ENCODE data around the gene HYI. TPM values are rescaled to one million over a fixed set of nuclear protein-coding genes. Genes with fewer than 3 reads are reported as not detected.

HYI gene
- total RNA-seq, 2 experiments from 2014 or later, result 4.8 to 5.0 TPM

DNA sequence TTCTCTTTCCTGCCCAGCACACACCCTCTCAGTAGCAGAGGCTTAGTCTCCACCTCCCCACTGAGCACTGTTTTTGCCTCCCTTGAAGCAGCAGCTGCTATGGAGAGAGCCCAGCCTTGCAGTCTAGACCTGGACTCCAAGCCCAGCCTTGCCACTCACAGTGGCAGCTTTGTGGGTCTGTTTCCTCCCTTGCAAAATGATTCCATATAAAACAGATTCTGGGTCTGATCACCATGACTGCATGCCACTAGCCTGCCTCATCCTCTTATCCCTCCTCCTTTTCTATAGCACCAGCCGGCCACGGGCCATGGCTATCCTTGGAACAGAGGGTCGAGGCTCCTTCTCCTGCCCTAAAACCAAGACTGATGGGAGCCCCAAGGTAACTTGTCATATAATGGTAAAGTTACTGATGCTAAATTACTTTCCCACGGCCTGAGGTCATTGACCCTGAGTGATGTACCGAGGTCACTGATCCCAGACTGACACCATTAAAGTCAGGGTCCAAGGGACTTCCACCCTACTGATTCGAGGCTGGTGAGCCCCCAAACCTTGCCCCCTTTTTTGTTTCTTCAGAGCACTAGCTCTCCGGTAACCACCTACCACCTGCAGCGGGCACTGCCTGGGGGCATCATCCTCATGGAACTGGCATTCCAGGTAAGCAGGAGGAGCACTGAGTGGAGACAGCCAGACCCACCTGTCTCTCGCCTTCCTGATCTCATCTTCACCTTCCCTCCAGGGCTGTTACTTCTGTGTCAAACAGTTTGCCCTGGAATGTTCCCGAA is 7.9 kb downstream of the HYI start:
- ChIA-PET POLR2A (no interaction called here), CTCF (no interaction called here)

DNA sequence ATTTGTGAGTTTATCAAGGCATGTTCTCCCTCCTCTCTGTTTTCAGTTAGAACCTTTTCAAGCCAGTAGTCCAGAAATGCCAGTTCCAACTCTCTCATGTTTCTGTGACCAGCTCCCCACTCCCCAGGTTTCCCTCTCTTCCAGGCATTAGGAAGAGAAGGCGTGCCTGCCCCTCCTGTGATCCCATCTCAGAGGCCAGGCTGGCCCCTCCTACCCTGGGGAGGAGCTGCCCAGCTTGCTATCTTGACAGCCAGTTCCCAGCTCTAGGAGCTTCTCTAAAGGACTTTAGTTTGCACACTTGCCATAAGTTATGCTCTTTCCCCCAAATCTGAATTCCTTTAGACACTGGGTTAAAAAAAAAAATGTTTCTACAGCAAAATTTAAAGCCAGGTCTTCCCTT is 8.9 kb downstream of the HYI start:
- CTCF ChIA-PET, result interaction anchor here (1.1 kb wide), 1 partner anchor 9 kb away, joined by 3 read pairs; the partner anchor contains the start of gene HYI
- POLR2A ChIA-PET, result no interaction called here

DNA sequence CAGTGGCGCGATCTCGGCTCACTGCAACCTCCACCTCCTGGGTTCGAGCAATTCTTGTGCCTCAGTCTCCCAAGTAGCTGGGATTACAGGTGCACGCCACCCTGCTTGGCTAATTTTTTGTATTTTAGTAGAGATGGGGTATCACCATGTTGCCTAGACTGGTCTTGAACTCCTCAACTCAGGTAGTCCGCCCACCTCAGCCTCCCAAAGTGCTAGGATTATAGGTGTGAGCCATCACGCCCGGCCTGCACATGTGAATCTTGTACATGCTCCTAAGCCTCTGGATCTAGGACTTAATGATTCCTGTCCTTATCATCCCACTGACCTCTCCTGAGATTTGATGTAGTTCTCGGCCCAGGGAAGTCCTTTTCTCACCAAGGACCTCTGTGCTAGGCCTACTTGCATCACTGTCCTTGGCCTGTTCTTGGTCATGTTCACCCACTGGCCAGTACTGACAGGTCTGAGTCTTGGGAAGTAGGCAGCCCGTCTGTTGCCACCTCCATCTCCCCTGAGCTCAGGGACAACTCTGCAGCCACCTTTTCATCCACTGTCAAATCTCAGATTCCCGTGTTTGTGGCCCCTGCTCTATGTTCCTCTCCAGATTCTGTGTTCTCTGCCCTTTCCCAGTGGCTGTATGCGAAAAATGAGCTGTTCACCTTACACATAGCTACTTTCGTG is 9.4 kb downstream of the HYI start:
- POLR2A ChIA-PET, result no interaction called here
- CTCF ChIA-PET, result interaction anchor here (1.1 kb wide), 1 partner anchor 10 kb away, joined by 3 read pairs; the partner anchor contains the start of gene HYI

DNA sequence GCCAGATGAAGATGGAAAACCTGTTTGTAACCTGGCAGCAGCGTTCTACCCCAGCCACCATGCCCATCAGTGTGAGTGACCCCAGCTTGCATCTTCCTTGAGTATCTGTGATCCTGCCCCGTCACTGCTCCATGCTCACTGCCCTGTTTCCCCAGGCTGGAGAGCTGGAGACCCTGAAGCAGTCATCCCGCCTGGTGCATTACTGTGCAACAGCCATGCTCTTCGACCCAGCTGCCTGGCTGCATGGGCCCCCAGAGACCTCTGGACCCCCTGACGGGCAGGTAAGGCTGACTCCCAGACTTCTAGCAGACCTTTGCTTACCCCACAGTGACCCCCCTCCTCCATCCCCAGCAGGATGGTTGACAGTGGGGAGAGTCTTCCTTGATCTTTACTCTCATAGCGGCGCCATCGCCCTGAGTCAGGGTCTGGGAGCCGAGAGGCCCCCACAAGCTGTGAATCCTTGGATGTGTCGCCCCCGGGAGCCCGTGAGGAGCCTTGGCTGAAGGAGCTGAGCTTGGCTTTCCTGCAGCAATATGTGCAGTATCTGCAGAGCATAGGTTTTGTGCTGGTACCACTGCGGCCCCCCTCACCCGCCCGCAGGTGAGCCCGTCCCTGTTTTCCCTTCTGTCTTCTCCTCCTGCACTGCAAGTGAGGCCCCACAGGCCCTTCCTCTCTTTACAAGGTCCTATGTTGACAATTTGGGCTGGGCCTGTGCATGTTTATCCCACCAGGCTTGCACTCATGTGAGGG is 10.4 kb downstream of the HYI start:
- POLR2A ChIA-PET, result no interaction called here
- CTCF ChIA-PET, result no interaction called here

DNA sequence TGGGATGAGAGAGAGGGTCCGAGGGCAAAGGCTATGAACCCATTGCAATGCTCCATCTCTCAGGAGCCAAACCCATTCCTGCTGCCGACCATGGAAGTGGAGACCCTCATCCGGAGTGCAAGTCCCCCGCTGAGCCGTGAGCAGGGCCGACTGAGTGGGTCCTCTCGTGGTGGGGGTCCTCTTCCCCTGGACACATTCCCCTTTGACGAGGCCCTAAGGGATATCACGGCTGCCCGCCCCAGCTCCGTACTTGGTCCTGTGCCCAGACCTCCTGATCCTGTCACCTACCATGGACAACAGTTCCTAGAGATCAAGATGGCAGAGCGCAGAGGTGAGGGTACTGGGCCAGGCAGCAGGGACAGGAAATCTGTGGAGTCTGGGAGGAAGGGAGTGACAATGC is 11.0 kb downstream of the HYI start:
- POLR2A ChIA-PET, result no interaction called here

DNA sequence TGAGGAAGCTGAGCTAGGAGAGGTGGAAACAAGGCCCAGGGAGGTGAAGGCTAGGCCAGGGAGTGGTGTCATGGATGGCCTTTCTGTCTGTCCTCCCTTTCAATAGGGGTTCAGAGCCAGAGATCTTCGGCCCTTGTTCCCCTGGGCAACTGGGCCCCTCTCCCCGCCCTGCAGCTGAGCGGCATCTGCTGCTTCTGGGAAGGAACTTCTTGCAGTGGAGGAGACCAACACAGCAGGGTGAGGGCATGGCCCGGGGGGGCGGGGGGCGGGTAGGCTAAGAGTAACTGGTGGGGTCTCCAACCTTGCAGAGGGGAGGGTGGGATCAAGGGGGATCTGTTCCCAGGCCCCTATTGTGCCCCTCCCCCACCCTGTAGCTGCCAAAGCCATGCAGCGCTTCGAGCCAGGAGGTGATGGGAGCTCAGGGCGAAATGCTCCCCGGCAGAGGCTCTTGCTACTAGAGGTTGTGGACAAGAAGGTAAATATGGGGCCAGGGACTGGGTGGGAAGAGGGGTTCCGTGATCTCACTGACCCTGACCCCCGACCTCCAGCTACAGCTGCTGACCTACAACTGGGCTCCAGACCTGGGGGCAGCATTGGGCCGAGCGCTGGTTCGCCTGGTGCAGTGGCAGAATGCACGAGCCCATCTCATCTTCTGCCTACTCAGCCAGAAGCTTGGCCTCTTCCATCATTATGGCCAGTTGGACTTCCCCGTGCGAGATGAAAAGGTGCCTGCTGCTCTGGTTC is 11.7 kb downstream of the HYI start:
- ChIA-PET POLR2A (no interaction called here), CTCF (no interaction called here)

More for the DNA sequence above, 11.0 kb downstream of the HYI start:
- CTCF ChIA-PET, result no interaction called here

DNA sequence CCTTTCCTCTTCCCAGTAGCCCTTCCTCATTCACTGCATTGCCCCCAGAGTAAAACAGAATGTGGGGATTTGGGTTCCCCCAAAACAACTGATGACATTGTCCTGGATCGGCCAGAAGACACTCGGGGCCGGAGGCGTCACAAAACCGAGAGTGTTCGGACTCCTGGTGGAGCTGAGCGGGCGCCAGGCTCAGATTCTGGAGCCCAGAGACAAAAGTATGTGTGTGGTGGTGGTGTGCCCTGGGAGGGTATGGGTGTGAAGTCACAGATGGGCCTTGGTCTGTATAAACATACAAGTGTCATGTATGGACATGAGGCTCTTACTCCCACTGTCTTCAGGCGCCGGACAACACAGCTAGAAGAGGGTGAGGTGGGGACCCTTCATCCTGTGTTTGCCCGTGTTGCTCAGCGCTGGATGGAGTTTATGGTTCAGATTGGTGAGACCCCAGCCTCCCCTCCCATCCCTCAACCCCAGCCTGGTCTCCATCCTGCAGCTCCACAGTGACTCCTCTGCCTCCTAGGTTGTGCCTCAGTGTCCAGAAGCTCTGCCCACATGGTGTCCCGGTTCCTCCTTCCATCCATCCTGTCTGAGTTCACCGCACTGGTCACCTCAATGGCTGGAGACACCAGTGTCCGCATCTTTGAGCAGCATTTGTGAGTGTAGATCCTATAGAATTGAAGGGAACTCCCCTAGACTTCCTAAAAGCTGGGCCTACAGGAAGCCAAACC is 12.4 kb downstream of the HYI start:
- POLR2A ChIA-PET, result no interaction called here
- CTCF ChIA-PET, result no interaction called here

DNA sequence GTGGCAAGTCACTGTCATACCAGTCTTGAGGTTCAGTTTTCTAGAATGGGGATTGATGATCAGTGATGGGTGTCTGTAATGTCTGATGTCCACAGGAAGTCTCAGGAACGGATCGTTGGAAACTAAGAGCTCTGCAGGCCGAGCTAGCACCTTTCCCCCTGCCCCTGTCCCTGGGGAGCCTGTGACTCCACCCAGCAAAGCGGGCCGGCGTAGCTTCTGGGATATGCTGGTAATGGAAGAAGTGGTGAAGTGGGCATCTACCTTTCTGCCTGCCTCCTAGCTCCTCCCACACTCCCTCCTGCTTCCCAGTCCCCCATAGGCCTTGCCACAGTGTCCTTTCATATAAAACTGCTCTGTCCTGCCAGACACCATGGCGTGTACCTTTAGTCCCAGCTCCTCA is 13.4 kb downstream of the HYI start:
- ChIA-PET POLR2A (no interaction called here), CTCF (no interaction called here)

DNA sequence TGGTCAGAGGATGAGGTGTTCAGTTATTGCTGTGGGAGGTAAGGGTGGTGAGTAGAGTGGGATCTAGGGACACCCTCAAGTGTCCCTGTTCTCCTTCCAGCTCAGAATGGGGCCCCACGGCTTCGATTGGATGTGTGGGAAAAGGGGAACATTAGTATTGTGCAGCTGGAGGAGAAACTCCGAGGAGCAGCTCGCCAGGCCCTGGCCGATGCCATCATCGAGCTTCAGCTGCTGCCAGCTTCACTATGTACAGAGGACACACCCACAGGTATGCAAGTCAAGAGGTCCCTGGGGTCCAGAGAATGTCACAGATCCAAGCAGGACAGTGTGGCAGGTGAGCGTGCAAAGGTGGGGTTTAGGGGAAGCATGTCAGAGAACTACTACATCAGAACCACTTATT is 13.9 kb downstream of the HYI start:
- ChIA-PET CTCF (no interaction called here), POLR2A (no interaction called here)

DNA sequence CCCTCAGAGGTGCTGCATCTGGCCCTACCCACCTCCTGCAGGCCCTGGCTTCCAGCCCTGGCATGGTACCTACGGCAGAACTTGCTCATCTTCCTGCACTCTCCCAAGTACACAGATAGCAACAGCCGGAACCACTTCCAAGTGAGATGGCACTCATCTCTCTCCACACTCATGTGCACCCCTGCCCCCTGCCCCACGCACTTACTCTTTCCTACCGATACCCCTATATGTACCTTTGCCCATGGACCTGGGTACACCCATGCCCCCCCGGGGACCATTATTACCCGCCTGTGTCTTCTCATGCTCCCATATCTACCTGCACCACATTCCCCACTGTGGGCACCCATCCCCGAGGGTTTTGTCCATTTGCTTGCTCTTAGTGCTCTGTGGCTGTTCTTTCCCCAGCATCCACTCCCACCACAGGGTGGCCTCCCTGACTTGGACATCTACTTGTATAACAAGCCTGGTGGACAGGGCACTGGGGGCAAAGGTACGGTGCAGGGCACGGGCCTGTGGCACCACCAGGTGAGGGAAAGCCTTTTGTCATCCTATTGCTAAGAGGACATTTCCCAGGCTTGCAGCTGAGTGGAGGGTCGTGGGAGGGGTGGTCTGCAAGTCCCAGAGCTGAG is 14.7 kb downstream of the HYI start:
- POLR2A ChIA-PET, result no interaction called here
- CTCF ChIA-PET, result no interaction called here

DNA sequence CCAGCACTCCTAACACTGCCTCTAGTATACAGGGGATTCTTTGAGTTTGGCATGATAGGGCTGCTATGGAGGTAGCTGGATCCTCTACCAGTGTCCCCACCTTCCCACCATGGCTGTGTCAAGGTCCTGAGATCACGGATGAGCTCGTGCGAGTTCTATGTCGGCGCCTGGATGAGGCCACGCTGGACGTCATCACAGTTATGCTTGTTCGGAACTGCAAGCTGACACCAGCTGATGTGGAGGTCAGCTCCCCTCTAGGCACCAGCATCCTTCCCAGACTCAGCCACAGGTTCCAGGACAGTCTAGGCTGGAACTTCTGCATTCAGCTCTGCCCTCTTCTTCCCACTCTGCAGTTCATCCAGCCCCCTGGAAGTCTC is 15.2 kb downstream of the HYI start:
- ChIA-PET POLR2A (no interaction called here), CTCF (no interaction called here)

DNA sequence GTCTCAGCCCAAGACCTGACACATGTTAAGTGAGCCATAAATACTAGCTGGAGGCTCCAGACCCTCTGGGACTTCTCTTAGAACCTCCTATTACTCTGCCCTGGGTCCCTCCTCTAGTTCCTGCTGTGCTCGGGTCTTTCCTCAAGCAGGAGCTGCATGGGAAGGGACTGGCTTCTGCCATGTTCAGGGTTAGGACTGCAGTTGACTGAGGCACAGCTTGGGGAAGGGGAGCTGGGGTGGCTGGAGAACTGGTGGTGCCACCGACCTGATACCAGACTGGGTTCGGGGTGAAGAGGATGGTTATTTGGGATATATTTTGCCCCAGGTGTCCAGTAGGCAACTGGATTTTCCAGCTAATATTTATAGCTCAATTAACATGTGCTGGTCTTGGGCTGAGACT is 15.7 kb downstream of the HYI start:
- ChIA-PET POLR2A (no interaction called here), CTCF (no interaction called here)

DNA sequence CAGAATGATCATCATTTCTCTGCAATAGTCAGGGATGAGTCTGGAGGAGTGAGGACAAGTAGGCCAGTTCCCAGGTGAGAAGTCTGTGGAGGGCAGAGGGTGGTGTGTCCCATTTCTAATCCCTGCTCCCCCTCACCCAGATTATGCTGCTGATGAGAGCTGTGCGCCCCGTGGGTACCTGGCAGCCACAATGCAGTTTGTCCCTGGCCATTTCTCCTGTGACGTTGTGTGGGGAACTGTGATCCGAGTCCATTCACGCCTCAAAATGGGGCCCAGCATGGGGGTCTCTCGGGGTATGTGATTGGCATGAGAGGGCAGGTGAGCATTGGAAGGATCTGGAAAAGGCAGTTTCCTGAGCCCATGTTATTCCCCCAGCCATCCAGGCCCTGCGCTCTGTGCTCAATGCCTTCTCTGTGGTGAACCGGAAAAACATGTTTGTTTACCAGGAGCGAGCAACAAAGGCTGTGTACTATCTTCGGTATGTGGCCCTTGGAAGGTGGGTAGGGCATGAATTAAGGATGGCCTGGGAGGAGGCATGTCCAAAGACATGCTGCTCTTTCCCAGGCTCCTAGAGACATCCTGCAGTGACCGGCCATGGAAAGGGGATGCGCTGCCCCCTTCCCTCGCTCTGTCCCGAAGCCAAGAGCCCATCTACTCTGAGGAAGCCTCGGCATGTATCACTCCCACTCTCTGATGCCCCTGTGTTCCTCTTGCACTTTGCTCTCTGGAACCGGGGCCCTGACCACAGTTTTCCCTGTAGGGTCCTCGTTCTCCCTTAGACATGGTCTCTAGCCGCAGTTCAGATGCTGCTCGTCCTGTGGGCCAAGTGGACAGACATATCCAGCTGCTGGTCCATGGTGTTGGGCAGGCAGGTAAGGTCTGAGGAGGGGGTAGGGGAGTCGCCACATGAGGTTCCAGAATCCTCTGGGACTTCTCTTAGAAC is 16.4 kb downstream of the HYI start:
- ChIA-PET POLR2A (no interaction called here), CTCF (no interaction called here)

DNA sequence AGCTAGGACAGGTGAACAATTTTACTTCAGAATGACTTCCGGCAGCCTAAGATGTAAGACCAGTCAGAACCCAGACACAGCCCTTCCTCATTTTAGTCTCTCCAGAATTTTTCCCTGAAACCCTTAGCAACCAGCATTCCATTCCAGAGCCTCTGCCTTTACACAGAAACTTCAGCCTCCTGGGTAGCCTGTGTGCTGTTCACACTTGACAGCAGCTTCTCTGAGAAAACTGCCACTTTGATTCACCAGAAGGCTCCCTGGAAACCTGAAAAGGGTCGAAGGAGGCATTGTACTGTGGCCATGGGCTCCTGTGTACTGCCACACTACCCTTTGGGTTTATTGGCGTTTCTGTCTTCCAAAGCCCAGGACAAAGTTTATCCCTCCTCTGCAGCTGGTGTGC is 17.4 kb downstream of the HYI start:
- CTCF ChIA-PET, result no interaction called here
- POLR2A ChIA-PET, result no interaction called here

DNA sequence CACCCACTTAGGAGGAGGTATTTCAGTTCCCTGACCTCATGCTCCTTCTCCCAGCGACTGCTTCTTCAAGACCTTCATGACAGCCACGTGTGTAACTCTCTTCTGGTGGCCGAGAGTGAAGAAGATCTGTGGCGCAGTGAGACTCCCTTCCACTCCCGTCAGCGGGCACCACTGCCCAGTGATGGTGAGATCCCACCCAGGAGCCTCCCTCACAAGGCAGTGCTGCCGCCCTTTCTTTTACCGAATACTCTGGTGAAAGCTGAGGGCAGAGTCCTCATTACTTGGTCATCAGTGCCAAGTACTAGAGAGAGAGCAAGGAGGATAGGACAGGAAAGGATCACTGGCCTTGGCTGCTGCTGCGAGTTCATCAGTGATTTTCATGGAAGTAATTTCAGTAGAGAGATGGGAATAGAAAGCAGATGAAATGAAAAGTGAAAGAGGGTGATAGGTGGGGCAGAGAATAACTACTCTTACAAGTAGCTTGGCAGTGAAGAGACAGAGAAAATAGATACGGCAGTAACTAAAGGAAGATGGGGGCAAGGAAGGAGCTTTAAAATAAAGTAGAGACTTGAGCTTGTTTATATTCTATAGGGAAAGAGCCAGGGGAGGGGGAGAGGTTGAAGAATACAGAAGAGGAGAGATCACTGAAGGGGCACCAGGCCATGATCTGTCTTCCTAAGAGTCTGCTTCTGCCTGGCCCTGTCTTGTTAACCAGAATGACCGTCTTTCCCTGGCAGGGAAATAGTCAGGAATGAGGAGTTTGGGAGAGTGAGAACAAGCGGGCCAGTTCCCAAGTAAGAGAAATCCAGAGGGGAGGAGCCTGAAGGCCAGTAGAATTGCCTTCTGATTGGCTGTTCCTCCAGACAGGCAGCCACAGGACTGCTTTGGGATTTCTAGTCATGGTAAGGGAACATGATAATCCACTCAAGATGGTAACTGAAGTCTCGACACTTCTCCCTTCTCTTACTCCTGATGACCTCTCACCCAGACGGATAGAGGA is 18.3 kb downstream of the HYI start:
- CTCF ChIA-PET, result interaction anchor here (1.4 kb wide), 1 partner anchor 21 kb away, joined by 3 read pairs; no protein-coding TSS in a partner anchor
- POLR2A ChIA-PET, result no interaction called here

DNA sequence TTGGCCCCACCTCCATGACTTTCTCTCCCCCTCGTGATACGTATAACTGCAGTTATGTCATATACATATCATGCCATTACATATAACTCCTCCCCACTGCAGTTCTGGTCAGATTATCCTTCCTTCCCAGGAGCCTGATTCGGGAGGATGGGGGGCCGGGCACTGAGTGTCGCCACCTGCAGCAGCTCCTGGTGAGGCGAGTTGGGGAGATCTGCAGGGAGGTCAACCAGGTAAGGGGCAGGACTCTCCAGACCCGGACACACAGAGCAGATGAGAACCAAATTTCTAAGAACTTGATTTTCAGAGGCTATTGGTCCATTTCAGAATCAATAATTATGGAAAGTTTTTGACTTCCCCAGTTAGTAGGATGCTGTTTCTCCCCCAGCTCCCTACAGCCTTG is 19.5 kb downstream of the HYI start:
- ChIA-PET CTCF (no interaction called here), POLR2A (no interaction called here)

DNA sequence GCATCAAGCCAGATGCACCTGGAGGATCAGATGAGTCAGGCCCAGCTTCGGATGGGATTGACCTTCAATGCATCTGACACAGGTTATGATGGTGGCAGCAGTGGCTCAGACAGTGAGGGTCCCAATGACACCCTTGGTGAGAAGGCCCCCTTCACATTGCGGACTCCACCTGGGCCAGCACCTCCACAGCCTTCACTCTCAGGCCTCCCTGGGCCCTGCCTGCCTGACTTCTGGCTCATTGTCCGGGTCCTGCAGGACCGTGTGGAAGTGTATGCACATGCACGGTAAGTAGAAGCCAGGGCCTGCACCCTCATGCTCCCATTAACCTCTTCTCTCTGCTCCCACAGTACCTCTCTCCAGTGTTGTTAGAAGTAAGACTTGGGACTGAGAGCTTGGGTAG is 20.8 kb downstream of the HYI start:
- POLR2A ChIA-PET, result no interaction called here
- CTCF ChIA-PET, result no interaction called here
